Epithelial cell of esophagus (primary cell): ENCODE data around the gene TOM1L1.

Source experiments
- DNase-seq: peaks from one replicate; pipeline ENCODE4 v3.0.0; 2010; ENCODE audit warnings: low read depth
- H3K4me3 ChIP-seq: 2 replicates; pipeline ENCODE4 v1.5.1; 2011; ENCODE audit warnings: mild to moderate bottlenecking, low read length, control low read depth
- CTCF ChIP-seq: IDR thresholded peaks from 2 replicates; pipeline ENCODE4 v1.5.1; 2011; ENCODE audit warnings: low read depth, mild to moderate bottlenecking, low read length, control low read depth, inconsistent platforms; ENCODE audit not compliant: insufficient read depth; ENCODE audit errors: missing control alignments

TOM1L1 gene

GRCh38 chr17:54906683-54907082 lies 6.0 kb downstream of the TOM1L1 start:
- no peak for TF ChIP-seq CTCF
- no peak overlapping the region for H3K4me3 ChIP-seq
- DNase-seq: no peak

- TF ChIP-seq CTCF: no peak
- H3K4me3 ChIP-seq: no peak overlapping the region
- no peak for DNase-seq
Observed at GRCh38 chr17:54907376-54907775, 6.7 kb downstream of the TOM1L1 start.

- no peak for DNase-seq
- no peak overlapping the region for H3K4me3 ChIP-seq
- TF ChIP-seq CTCF: no peak
Observed at GRCh38 chr17:54909766-54910165, 9.1 kb downstream of the TOM1L1 start.

GRCh38 chr17:54916721-54917120 lies 16.1 kb downstream of the TOM1L1 start:
- DNase-seq: no peak
- no peak overlapping the region for H3K4me3 ChIP-seq
- no peak for TF ChIP-seq CTCF

GRCh38 chr17:54919425-54919824 lies 18.8 kb downstream of the TOM1L1 start:
- no peak for TF ChIP-seq CTCF
- no peak overlapping the region for H3K4me3 ChIP-seq
- no peak for DNase-seq

GRCh38 chr17:54920819-54921218 lies 20.2 kb downstream of the TOM1L1 start:
- no peak for DNase-seq
- TF ChIP-seq CTCF: no peak
- no peak overlapping the region for H3K4me3 ChIP-seq

GRCh38 chr17:54924405-54924804 lies 23.8 kb downstream of the TOM1L1 start:
- no peak for DNase-seq
- TF ChIP-seq CTCF: no peak

More at GRCh38 chr17:54924405-54924804, 23.8 kb downstream of the TOM1L1 start:
- H3K4me3 ChIP-seq: no peak overlapping the region
